SKM-1 treated with dmso at 0.1 percent for 144 hours (cell line): ENCODE measurements around the gene EMP1.

Source experiments
- DNase-seq: peaks from one replicate; lab custom pipeline; 2025; ENCODE audit not compliant: unreplicated experiment; lab: John Stamatoyannopoulos, UW

EMP1 gene, protein sequence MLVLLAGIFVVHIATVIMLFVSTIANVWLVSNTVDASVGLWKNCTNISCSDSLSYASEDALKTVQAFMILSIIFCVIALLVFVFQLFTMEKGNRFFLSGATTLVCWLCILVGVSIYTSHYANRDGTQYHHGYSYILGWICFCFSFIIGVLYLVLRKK

DNA sequence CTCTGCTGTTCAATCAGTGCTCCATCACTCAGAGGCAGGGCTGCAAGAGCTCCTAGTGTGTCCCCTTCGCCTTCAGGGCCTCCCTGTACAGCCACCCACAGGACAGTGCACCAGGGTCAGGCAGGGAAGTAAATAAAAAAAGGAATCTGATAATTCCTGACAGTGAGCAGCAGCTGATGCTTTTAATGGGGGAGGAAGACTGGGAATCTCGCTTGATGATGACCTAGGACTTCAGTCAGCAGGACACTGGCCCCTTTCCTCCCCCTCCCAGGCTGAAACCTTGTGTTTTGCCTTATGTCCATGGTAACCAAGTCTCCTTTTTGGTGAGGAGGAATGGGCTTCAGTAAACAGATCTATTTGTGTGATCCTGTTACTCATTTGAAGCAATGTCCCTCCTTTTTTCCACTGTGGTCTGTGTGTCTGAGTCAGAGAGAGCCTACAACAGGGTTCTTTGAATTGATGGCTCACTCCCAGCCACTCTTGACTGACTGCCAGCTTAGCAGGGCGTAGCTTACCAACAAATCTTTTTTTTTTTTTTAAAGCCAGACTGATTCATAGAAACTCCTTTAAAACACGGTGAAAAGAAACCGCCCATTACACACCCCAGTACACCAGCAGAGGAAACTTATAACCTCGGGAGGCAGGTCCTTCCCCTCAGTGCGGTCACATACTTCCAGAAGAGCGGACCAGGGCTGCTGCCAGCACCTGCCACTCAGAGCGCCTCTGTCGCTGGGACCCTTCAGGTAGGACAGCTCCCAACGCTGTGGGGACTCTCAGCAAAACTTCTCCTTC is at the start of gene EMP1:
Gene EMP1, plus strand, starts transcription at position 597 of the 792 bp plus-strand sequence. CDS start 14,785 bp downstream, outside the sequence.
- DNase-seq, result no peak

DNA sequence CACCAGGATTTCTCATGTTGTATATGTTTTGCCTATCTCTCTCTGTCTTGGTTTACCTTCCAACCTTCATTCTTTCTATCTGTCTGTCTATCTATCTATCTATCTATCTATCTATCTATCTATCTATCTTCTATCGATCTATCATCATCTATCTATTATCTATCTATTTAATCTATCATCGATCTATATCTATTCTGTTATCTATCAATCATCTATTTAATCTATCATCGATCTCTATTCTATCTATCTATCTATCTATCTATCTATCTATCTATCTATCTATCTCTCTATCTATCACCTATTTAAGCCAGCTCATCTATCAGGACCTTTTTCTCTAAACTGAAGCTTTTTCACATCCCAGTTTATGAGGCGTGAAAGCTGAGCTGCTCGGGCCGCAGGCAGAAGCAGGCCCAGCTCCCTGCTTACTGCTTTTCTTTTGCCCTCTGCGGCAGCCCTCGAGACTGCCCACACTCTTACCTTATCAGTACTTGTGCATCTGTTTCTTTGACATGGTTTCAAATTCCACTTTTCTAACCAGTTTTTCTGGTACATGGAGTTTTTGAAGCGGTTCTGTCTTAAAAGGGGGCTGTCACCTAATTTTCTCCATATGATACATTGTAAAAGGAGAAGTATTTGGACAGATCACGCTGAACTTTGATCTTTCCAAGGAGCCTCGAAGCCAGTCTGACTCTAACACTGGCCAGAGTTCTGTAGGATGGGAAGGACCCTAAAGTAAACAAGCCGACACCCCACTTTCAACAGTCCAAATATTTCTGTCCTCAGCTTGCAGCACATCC is 48.6 kb upstream of the EMP1 start:
- no peak for DNase-seq

DNA sequence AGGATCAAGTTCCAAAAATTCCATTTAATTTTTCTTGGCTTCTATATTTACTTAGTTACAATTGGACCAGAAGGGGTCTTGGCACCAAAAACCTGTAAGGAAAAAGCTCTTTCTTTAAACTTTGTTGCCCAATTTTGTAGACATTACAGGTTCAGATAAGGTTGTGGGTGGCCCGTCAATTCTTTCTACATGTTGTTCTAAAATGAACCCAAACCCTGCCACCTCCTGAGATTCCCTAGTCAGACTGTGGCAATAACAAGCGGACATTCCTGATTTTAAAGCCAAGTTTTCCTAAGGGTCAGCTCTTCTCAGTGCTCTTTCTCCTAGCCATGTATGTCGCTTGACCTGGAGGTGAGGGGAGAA is 48.1 kb upstream of the EMP1 start:
- DNase-seq, result no peak

DNA sequence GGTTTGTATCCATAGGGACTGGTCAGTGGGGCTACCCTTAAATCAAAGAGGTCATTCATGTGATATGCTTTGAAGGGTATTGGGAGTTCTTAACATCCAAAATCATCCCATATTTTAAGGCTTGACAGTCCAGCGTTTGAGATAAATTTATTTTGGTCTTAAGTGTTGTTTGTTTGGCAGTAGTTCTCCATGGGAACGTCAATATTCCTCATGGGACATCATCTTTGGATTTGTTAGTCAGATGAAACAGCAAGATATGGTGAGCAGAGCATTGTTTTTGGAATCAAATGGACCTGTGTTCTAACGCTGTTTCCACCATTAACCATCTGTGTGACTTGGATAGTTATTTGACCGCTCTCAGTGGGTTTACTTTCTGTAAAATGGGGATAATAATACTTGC is 47.1 kb upstream of the EMP1 start:
- no peak for DNase-seq

DNA sequence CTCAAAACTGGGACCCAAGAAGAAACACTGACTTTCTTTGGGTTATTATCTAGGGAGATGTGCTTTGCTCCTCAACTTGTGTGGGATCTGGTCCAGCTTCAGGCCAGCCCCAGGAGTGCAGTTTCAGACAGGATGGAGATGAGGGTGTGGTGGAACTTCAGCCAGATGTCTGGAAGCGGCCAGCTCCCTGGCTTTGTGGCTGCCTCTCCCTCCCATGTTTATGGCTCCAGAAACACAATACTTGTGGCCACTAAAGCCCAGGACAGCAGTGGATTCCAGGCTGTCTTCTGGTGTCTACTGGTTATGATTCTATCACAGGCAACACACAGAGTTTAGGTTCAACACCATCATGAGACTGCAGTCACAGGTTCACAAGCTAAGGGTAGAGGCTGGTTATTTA is 44.2 kb upstream of the EMP1 start:
- DNase-seq, result no peak

GRCh38 chr12:13152756-13153155 is 43.8 kb upstream of the EMP1 start:
- no peak for DNase-seq

DNA sequence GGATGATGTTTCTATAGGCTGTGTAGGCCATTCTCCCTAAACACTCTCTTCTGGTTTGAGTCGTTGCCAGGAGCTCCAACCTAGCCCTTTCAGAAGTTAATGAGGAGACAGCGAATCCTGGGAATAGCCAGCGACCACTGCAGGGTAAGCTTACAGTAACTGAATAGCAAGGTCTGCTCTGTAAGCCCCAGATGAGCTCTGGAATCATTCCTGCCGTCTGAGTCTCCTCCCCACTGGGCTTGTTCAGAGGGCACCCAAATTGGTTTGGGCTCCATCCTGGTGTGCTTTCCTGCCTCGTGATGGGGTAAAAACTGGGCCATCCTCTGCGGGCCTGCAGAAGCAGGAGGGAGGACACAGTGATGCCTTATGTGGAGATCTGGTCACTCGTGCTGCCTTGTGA is 43.3 kb upstream of the EMP1 start:
- DNase-seq, result no peak

GRCh38 chr12:13154027-13154538 is 42.4 kb upstream of the EMP1 start:
- DNase-seq, result no peak

- no peak for DNase-seq
Measured at GRCh38 chr12:13154831-13155230, 41.7 kb upstream of the EMP1 start.

DNA sequence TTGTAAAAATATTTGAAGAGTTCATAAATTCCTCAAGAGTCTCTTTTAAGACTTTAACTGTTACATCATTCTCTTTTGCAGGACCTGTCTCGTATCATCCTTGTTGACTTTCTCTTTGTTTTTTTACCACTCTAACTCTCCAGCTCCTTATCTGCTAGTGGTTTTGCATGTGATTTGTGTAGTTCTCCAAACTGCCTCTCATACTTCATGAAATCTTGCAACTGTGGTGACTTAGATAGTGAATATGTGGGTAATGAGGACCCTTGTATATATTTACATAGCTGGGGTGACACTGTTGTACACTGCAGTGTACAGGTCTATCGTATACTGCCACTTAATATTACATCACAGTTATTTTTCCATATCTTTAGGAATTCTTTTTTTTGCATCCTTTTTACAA is 40.2 kb upstream of the EMP1 start:
- no peak for DNase-seq

DNA sequence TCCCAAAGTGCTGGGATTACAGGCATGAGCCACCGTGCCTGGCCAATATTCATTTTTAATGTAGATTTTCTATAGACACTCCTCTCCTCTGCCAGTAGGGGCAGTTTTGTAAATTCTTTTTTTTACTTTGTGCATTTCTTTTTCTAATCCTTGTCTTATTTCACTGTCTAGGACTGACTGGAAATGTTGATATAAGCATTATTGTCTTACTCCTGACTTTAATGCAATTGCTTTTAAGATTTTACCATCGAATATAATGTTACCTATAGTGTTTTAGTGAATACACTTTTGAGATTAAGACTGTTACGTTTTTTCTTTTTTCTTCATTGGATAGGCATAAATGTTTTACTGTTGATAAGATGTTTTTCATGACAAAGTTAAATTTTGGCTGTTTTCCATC is 35.4 kb upstream of the EMP1 start:
- DNase-seq, result no peak

- DNase-seq, result no peak
Measured at GRCh38 chr12:13162904-13163303, 33.6 kb upstream of the EMP1 start.

- DNase-seq, result no peak
Measured at GRCh38 chr12:13163868-13164635, 32.5 kb upstream of the EMP1 start.

GRCh38 chr12:13164921-13165616 is 31.5 kb upstream of the EMP1 start:
- DNase-seq, result no peak

GRCh38 chr12:13165617-13166041 is 30.9 kb upstream of the EMP1 start:
- DNase-seq, result peak; percentile 32

DNA sequence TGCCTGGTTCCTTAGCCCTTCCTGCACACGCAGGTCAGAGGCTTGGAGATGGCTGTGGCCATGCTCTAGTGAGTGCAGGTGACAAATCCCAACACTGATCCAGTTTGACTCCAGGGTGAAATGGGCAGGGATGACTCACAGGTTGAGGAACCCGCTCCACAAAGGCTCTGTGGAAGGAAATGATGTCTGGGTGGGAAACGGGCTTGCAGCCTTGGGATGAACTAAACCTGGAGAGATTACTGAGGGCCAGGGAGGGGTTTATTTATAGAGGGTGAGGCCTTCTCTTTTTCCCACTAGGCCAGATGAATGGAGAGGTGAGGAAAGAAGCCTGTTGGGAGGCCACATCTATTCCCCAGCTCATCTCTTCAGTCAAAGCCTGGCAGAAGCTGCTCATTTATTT is 29.3 kb upstream of the EMP1 start:
- DNase-seq, result no peak

GRCh38 chr12:13167906-13168305 is 28.6 kb upstream of the EMP1 start:
- DNase-seq, result no peak

GRCh38 chr12:13169272-13169671 is 27.3 kb upstream of the EMP1 start:
- no peak for DNase-seq

- no peak for DNase-seq
Measured at GRCh38 chr12:13170892-13171490, 25.5 kb upstream of the EMP1 start.
